Psoas muscle (tissue), 8 donors: ENCODE measurements around the gene PNPLA6. TPM values are rescaled to one million over a fixed set of nuclear protein-coding genes. Genes with fewer than 3 reads are reported as not detected.

ENCODE experiments used
- ATAC-seq, 4 donors: fragments of 200-7000 bp; cut with Tn5 transposase; one replicate each; pipeline ENCODE4 v1.9.1; 2020; ENCODE audit warnings: moderate library complexity in 3 of 4, mild to moderate bottlenecking in 2 of 4
- DNase-seq, 2 donors: peaks; one replicate each; pipeline ENCODE4 v3.0.0-alpha.2; 2020
- H3K27ac ChIP-seq: fragments of 200-600 bp; one replicate; pipeline ENCODE4 v1.8.0; 2022
- H3K27me3 ChIP-seq, 3 donors: fragments of 200-600 bp in 1 of 3; one replicate each; pipeline versions ENCODE4 v1.6.1 to v1.8.0; 2013 to 2022; ENCODE audit warnings: low read length in 2 of 3, mild to moderate bottlenecking in 2 of 3, moderate library complexity in 1 of 3; ENCODE audit not compliant: insufficient read depth in 3 of 3
- H3K36me3 ChIP-seq, 2 donors: fragments of 200-600 bp in 1 of 2; one replicate each; pipeline versions ENCODE4 v1.6.1 to v1.8.0; 2013 to 2022; ENCODE audit warnings: low read depth in 1 of 2, mild to moderate bottlenecking in 1 of 2, moderate library complexity in 1 of 2; ENCODE audit not compliant: insufficient read depth in 1 of 2
- H3K4me1 ChIP-seq: fragments of 200-600 bp; one replicate; pipeline ENCODE4 v1.8.0; 2022
- H3K4me3 ChIP-seq: fragments of 200-600 bp; one replicate; pipeline ENCODE4 v1.8.0; 2022; ENCODE audit warnings: mild to moderate bottlenecking
- H3K9me3 ChIP-seq: fragments of 200-600 bp; one replicate; pipeline ENCODE4 v1.8.0; 2022
- CTCF ChIP-seq: fragments of 200-600 bp; IDR thresholded peaks from one replicate; pipeline ENCODE4 v1.8.0; 2022; ENCODE audit warnings: antibody characterized with exemption
- WGBS, 3 donors: extraction: QIAGEN DNeasy Blood & Tissue Kit; methylation state at CpG; one replicate each; pipeline versions ENCODE4 v1.1.6 to v1.1.7; 2013; 5-methylcytosine and 5-hydroxymethylcytosine counted together
- intact Hi-C, 2 donors: fragments of 100-400 bp; cut with DNase I; formaldehyde crosslinking; loops; one replicate each; pipeline versions ENCODE4 v1.11.0 to v1.14.2; 2022
- polyA plus RNA-seq, 3 donors: library from polyadenylated mRNA; stranded (reverse); fragments of 200-250 nt; gene quantifications; one replicate each; pipeline ENCODE4 v1.2.3, GENCODE V29; 2013
- total RNA-seq, 4 donors: library from RNA; stranded (reverse); fragmentation: NEBNext Ultra II Directional in 2 of 4; extraction: Animal tissue kit (Norgen Biotek cat#: 25700) in 2 of 4; gene quantifications; one replicate each; pipeline versions ENCODE4 v1.2.1 to v1.2.4, GENCODE V29; 2021 to 2023
- donor health status: healthy with polysubstance abuse.
- donor health status: DM: no; HTN: no; CAD: no; lungs with moderate emphysema.
- donor health status: Bipolar disorder and iron deficiency.
- donor health status: healthy.
- donor health status: DM: yes; HTN: yes; CAD: no.
- donor health status: DM: no; HTN: no; CAD: no.
- donor health status: DM: no; HTN: no; CAD: no.
- donor health status: DM: yes; HTN: yes; CAD: no.

Gene PNPLA6
- total and polyA plus RNA-seq, 7 donors = 31.8 to 72.8 (median 55.9) TPM

DNA sequence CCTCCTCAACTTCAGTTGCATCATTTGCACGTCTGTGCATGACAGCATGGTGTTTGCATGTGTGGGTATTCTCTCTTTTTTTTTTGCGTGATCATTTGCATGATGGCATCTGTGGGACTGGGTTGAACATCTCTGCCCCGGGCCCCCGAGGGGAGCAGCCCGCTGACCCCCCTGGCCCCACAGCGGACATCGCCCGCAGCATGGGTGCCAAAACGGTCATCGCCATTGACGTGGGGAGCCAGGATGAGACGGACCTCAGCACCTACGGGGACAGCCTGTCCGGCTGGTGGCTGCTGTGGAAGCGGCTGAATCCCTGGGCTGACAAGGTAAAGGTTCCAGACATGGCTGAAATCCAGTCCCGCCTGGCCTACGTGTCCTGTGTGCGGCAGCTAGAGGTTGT is 23.1 kb downstream of the PNPLA6 start:
- no peak for TF ChIP-seq CTCF
- WGBS, 3 donors = 92 to 96% (median 94%) methylated on average over 18 of the region's 18 CpGs
- ATAC-seq = no peak
- Histone ChIP-seq H3K9me3 (no peaks in the 10 kb centered on the region), H3K4me1 (no peaks in the 10 kb centered on the region), H3K4me3 (no peak overlapping the region), H3K27ac (no peak overlapping the region), H3K27me3 (no peaks in the 10 kb centered on the region), H3K36me3 (peaks cover 5 to 77% of the 10 kb centered on the region in 2 donors)
- no peak for DNase-seq
- intact Hi-C loops = no loop called here

DNA sequence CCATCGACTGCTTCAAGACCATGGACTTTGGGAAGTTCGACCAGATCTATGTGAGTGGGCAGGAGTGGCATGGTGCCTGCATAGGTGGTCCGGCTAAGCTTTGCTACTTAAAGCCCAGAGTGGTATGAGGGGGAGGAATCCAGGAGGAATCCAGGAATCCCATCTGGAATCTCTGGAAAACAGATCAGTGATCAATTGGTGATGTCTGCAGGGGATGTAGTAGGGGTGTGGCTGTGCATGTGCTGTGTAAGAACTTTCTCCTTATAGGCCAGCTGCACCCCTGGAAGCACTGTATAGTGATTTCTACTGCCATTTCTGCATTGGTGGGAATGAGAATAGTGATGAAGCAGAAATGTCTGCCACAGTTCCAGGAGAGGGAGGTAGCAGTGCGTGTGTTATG is 23.6 kb downstream of the PNPLA6 start:
- Histone ChIP-seq H3K36me3 (peaks cover 5 to 74% of the 10 kb centered on the region in 2 donors), H3K9me3 (no peaks in the 10 kb centered on the region), H3K27ac (no peak overlapping the region), H3K27me3 (no peaks in the 10 kb centered on the region), H3K4me1 (no peaks in the 10 kb centered on the region), H3K4me3 (no peak overlapping the region)
- WGBS, 3 donors = 59 to 97% (median 65%) methylated on average over 4 of the region's 4 CpGs
- intact Hi-C loops = no loop called here
- DNase-seq = no peak
- no peak for TF ChIP-seq CTCF
- no peak for ATAC-seq

DNA sequence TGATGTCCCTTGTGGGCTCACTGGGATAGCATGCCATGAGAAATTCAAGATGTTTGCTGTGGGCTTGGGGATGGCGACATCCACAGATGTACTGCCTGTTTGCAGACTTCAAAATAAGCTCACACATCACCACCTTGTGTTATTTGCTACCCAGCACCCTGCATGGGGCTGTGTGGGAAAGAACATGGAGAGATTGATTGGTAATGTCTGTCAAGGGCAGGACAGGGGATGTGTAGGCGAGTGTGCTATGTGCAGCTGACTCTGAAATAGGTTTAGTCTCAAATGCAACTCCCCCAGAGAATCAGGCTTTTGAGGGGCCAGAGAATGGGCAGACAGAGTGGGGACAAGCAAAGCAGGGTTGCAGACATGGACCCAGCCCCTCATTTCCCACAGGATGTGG is 24.7 kb downstream of the PNPLA6 start:
- intact Hi-C loops = no loop called here
- WGBS, 3 donors = 90 to 96% (median 93%) methylated on average over 2 of the region's 2 CpGs

DNA sequence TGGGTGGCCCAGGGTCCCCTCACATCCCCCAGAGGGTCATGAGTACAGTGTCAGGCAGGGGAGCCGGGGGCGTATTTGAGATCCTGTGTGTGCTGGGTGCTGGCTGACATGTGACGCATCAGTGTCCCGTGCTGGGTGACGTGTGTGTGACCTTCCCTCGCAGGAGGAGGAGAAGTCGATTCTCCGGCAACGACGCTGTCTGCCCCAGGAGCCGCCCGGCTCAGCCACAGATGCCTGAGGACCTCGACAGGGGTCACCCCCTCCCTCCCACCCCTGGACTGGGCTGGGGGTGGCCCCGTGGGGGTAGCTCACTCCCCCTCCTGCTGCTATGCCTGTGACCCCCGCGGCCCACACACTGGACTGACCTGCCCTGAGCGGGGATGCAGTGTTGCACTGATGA is 25.8 kb downstream of the PNPLA6 start:
- no peak overlapping the region for H3K4me3 ChIP-seq
- WGBS, 3 donors = 83 to 90% (median 87%) methylated on average over 13 to 17 of the region's 17 CpGs
- H3K27me3 ChIP-seq = no peaks in the 10 kb centered on the region
- no peaks in the 10 kb centered on the region for H3K9me3 ChIP-seq
- H3K4me1 ChIP-seq = no peaks in the 10 kb centered on the region
- ATAC-seq = no peak
- H3K27ac ChIP-seq = no peak overlapping the region
- intact Hi-C loops = no loop called here
- peak in 1 of 2 donors; percentile 52 for DNase-seq
- H3K36me3 ChIP-seq = peaks cover 3 to 54% of the 10 kb centered on the region in 2 donors
- TF ChIP-seq CTCF = no peak

More for the DNA sequence above, 24.7 kb downstream of the PNPLA6 start:
- Histone ChIP-seq H3K27me3 (no peaks in the 10 kb centered on the region), H3K36me3 (peaks cover 3 to 64% of the 10 kb centered on the region in 2 donors), H3K9me3 (no peaks in the 10 kb centered on the region), H3K4me3 (no peak overlapping the region), H3K4me1 (no peaks in the 10 kb centered on the region), H3K27ac (no peak overlapping the region)
- DNase-seq (no peak), ATAC-seq (no peak)
- TF ChIP-seq CTCF = no peak

DNA sequence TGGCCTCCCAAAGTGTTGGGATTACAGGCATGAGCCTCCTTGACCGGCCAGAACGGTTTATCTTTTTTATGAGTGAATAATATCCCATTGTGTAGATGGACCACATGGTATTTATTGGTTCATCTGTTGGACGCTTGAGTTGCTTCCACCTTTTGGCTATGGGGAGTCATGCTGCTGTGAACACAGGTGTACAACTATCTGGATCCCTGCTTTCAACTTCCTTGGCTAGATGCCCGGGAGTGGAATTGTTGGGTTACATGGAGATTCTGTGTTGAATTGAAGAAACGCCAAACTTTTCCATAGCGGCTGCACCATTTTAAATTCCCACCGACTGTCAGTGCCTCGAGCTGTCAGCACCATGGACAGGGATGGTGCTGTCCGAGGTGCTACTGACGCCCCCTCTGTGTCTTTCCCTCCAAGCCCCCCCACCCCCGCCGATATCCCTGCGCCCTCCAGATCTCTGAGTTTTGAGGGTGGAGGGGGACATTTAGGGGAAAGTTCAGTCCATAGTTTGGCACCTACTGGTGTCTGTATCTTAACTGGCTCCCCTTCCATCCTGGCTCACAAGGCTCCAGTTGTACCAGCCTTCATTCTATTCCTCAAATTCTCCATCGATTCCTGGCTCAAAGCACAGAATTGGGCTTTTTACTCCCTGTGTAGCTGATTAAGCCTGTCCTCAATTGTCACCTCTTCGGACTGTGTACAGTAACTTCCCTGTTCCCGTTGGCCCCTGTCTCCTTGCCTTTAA is 27.3 kb downstream of the PNPLA6 start:
- WGBS, 3 donors = 51 to 54% (median 52%) methylated on average over 16 of the region's 16 CpGs
- no peak for TF ChIP-seq CTCF
- DNase-seq (no peak), ATAC-seq (no peak)
- Histone ChIP-seq H3K27ac (no peak overlapping the region), H3K9me3 (no peaks in the 10 kb centered on the region), H3K4me3 (no peak overlapping the region), H3K36me3 (peaks cover 3 to 41% of the 10 kb centered on the region in 2 donors), H3K27me3 (no peaks in the 10 kb centered on the region), H3K4me1 (no peaks in the 10 kb centered on the region)
- intact Hi-C loops = no loop called here
